HTR-8/SVneo (cell line): ENCODE data around the gene SCUBE1.
"Not testable (repeated sequence)": the region's sequence is repeated elsewhere in the genome, so short reads cannot be mapped to it uniquely, and the experiment has no call there.

Experiments
- DNase-seq: peaks from one replicate; pipeline ENCODE4 v3.0.0; 2011; ENCODE audit warnings: low spot score, mixed read lengths; ENCODE audit not compliant: insufficient read length
- FAIRE-seq: peaks from 2 replicates; lab custom pipeline; 2011; peaks lifted over from hg19 to GRCh38; lab: Jason Lieb, UNC

SCUBE1 gene

DNA sequence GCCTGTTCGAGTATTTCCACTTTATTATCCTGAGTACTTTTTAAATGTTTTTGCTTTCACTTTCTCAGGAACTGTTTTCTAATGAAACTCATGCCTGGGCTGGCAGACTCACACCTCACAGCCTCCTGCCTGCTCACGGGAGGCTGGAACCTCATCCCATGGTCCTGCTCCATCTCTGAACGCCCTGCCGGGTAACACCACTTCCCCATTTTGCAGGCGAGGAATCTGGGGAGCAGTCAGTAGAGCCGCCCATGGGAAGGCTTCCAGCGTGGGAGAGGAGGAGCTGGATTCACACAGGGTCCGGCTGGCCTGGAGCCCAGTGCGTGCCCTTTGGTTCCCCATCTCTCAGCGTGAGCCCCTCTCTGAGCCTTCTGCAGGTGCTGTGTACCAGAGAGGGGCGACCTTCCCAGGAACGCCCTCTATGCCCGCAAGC lies 53.6 kb downstream of the SCUBE1 start:
- DNase-seq (no peak), FAIRE-seq (no peak)

GRCh38 chr22:43288807-43289420 lies 54.3 kb downstream of the SCUBE1 start:
- no peak for FAIRE-seq
- no peak for DNase-seq

DNA sequence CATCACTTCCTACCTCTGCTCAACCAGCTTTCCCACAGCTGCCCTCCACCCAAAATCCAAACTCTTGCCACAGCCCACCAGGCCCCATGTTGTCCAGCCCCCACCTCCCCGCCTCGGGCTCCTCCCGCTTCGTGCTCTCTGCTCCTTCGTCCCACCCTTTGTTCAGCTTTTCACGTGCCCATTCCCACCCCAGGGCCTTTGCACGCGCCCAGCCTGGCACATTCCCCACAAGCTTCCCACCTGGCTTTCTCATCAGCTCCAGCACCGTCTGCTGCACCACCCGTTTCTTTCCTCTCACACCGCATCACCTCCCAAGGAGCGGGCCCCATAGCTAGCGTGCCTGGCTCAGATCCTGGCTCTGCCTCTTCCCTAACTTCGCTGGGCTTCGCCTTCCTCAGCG lies 54.8 kb downstream of the SCUBE1 start:
- FAIRE-seq (no peak), DNase-seq (no peak)

DNA sequence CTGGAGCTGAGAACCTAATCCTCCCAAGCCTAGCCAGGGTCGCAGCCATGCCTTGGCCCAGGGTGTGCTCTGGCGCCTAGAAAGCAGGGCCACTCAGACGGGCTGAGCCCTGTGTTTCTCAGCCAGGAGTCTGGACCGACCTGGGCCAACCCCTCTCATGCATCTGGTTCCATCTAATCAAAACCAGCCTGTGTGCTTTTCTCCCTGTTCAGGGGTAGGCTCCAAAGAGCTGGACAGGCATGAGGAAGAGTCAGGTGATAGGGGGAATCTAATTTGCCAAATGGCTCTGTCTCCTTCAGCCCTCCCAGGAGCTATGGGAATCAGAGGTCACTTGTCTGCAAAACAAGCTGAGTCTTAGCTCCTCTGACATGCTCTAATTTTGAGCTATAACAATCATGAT lies 55.7 kb downstream of the SCUBE1 start:
- no peak for FAIRE-seq
- no peak for DNase-seq

- FAIRE-seq (no peak), DNase-seq (no peak)
These were observed 61.8 kb downstream of the SCUBE1 start for GRCh38 chr22:43281394-43281793.

DNA sequence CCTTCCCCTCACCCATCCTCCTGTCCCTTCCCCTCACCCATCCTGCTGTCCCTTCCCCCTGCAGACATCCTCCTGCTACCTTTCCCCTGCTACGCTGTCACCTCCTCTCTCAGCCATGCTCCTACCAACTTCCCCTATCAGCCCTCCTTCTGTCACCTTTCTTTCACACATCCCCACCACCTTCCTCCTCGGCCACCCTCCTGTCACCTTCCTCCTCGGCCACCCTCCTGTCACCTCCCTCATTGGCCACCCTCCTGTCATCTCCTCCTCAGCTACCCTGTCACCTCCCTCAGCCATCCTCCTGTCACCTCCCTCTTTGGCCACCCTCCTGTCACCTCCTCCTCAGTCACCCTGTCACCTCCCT lies 62.7 kb downstream of the SCUBE1 start:
- not testable (repeated sequence) for FAIRE-seq, DNase-seq

DNA sequence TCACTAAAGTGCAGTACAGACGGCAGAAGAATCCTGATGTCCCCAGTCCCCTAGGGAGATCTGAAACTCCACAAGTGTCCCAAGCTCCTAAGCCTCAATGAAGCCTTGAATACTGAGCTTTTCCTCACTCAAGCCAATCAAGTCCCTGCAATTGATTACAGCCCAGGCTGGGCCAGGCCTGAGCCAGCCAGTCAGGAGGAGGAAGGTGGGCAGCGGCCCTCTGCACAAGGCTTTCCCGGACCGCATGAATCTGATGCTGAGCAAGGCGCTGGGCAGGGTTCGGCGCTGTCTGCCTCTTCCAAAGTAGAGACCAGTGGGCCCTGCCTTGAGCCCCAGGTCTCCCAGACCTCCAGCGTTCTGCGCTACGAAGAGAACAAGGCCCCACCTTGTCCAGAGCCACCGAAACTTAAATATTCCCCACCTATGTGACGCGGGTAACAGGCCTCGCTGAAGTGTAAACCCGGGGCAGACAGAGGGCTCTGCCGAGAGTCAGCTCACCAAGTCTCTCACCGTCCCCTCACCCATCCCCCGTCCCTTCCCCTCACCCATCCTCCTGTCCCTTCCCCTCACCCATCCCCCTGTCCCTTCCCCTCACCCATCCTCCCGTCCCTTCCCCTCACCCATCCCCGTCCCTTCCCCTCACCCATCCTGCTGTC lies 63.2 kb downstream of the SCUBE1 start:
- no peak for FAIRE-seq
- no peak for DNase-seq

DNA sequence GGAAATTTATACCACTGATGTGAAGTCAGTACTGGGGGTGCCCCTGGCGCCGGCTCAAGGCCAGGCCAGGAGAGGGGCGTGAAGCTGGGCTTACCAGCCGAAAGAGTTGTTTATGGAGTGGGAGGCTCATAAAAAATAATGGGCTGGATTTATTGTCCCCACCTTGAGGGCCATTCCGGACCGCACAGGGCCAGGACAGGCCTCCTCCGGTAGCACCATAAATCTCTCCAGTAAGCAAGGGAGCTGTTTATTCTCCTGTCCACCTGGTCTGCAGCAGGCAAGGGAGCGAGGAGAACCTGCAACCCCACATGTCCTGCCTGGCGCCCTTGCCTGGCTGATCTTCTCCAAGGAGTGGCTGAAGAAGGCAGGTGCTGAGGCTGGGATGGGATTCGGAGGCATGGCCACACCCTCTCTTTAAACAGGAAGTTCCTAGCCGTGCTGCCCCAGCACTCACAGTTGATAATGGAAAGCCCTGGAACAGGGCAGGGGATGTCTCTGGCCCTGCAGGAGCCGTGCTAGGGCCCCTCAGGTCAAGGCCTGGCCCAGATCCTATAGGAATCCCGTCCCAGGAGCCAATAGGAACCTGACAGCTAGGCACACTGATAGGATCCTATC lies 65.1 kb downstream of the SCUBE1 start:
- FAIRE-seq (no peak), DNase-seq (no peak)

- FAIRE-seq: no peak
- no peak for DNase-seq
These were observed 66.1 kb downstream of the SCUBE1 start for GRCh38 chr22:43277091-43277490.

- FAIRE-seq: no peak
These were observed 66.9 kb downstream of the SCUBE1 start for GRCh38 chr22:43276321-43276720.

GRCh38 chr22:43275545-43276317 lies 67.4 kb downstream of the SCUBE1 start:
- peak; percentile 15 for DNase-seq
- FAIRE-seq: no peak

More at GRCh38 chr22:43276321-43276720, 66.9 kb downstream of the SCUBE1 start:
- no peak for DNase-seq

DNA sequence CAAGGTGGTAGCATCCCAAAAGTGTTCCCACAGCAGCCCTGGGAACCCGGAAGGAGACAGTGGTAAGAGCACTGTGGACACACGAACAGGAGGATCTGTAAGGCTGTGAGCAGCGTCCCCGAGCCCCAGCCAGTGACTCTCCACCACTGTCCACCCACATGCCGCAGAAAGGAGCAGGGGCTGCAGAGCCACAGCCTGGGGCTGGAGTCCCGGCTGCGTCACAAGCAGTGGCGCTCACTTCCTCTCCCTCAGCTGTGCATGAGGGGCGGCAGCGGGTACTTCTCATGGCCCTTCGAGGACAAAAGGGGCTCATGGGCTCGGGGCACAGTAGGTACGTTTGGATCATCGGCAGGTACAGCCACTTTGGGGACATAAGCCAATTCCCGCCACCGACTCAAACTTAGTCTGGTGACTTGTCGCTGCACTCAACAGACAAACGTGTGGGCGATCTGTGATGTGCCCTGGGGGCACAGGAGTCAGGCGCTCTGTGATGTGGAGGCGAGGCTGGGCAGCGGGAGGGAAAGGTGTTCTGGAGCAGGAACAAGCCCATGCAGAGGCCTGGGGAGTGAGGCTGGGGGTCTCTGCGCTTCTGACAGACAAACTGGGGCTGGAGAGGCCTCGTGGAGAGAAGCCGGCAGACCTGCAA lies 68.5 kb downstream of the SCUBE1 start:
- DNase-seq (no peak), FAIRE-seq (no peak)

DNA sequence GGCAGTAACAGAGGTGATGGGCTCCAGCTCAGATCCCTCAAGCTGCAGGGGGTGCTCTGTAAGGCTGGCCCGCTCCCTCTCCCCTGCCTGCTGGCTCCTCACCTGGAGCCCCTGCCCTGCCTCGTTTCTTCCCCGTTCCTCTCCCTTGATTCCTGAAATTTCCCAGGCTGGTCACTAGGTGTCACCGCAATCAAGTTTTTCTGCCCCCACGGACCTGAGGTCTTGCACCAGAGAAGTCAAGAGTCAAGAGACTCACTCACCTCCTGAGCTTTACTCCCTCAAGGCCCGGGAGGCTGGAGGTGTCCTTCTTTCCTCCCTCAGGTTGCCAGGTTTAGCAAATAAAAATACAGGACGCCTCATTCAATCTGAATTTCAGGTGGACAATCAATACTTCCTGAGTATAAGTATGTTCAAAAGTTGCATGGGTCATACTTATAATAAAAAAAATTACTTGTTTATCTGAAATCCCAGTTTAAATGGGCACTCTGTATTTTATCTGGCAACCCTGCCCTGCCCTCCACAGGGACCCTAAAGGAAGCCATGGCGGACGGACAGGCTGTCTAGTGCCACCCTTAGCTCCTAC lies 69.2 kb downstream of the SCUBE1 start:
- peak; percentile 79 for DNase-seq
- FAIRE-seq: no peak

DNA sequence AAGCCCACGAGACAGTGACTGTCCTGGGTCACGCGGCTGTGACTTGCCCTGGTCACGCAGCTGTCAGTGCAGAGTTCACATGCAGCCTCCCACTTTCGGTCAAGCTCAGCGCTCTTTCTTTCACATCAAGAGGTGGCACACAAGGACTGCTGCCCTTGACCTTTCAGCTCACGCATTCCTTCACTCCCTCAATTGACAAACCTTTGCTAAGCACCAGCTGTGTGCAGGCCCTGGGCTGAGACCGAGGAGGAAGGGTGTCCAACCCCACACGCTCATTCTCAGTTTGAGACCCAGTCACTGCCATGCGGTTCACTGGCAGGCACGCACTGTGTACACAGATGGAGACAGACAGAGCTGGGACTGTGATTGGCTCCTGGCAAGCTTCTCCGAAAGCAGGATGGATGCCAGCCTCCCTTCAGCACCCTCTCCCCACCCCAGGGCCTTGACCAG lies 70.3 kb downstream of the SCUBE1 start:
- DNase-seq (no peak), FAIRE-seq (no peak)

DNA sequence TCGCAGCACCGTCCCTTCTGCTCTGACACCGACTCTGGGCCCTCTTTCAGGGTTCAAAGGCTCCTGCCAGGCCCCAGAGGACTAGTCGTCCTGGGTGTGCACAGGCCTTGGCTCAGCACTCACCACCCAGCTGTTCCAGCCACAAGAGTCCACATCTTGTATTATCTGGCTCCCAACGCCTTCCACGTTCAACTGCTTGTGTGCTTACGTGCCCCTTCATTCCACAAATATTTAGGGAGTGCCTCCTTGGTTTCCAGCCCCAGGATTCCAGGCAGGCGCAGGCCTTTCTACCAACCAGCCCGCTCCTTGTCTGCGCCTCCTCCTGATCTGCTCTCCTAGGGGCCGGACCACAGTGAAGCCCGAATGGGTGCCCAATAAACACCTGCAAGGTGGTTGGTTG lies 70.9 kb downstream of the SCUBE1 start:
- no peak for FAIRE-seq

DNA sequence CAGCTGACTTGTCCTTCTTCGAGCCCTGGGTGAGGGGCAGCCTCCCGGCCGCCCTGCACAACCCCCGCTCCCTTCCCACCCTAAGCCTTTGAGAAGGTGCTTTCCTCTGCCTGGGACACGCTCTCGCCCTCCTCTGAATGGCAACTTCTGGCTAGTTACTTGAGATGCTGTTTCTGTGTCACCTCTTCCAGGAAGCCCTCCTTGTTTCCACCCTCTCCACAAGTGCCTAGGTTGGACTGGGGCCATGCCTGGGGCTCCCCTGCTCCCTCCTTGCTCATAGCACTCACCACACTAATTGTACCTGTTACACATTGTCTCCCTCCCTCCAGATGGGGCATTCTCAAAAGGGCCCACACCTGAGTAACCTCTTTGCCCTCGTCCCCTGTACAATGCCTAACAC lies 72.2 kb downstream of the SCUBE1 start:
- no peak for FAIRE-seq
- no peak for DNase-seq

More for the DNA sequence above, 70.9 kb downstream of the SCUBE1 start:
- no peak for DNase-seq

DNA sequence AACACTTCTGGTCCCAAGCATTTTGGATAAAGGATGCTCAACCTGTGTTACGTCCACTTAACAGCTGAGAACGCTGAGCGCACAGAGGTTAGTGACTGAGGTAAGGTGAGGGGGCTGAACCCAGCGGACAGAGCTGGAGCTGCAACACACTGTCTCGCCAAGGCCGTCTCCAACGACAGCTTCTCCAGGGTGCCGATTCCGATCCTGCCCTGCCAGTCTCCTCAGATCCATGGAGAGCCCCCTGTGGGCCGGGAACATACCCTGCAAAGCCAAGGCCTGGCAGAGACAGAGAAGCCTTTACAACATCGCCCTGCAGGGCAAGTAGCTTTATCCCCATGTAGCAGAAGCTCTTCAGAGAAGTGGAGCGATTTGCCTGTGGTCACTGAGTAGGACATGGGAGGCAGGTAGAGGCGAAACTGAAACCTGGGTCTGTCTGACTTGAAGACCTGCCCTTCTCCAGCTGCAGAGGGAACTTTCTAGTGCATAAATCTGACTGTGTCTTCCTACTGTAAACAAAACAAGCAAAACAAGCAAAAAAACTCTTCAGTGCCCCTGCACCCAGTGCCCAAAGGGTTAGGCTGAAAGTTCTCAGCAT lies 72.8 kb downstream of the SCUBE1 start:
- no peak for DNase-seq
- no peak for FAIRE-seq

DNA sequence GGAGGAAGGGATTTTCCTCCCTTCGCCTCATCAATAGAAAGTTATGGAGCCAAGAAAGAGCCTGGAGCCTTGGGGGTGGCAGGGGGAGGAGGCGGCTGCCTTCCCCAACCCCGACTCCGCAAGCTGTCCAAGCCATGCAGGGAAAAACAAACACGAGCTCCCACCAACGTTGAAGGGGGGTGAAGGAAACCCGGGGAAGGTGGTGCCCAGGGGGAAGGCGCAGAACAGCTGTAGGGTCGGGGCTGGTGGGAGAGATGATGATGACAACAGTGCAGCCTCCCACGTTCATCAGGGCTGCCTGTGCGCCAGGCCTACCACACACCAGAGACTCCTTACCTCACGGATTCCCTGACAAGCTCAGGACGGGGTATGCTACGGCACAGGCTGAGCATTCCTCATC lies 73.5 kb downstream of the SCUBE1 start:
- FAIRE-seq (no peak), DNase-seq (no peak)

DNA sequence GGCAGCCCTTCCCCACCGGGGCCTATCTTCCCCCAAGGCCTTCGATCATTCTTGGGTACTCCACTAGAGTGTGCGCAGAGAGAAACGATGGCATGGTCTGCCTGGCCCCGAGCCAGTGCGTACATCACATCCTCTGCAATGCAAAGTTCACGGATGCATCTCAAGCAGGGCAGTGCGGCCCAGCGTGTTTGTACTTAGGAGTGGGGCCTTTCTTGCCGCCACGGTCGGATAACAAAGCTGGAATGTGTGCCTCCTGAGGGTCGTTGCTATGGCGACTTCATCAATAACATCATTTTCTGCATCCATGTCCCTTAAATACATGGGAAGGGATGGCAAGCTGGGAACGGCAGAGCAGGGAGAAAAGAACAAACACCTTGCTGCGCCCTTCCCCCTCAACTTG lies 73.9 kb downstream of the SCUBE1 start:
- FAIRE-seq: no peak

More for the DNA sequence above, 73.9 kb downstream of the SCUBE1 start:
- DNase-seq: no peak
